Measurements from ENCODE around the gene KLF17. TPM values are rescaled to one million over a fixed set of nuclear protein-coding genes. Genes with fewer than 3 reads are reported as not detected.
A peak's percentile ranks its signal among the peaks of the same experiment; 100 is the strongest.

The KLF17 gene
- total and polyA plus RNA-seq, 2 experiments from 2014 or later, result 0.09 to 0.11 TPM

- no peaks in the 10 kb centered on the region for H3F3A ChIP-seq (ENCODE audit: insufficient read depth)
- no peaks in the 10 kb centered on the region for H3K79me2 ChIP-seq (ENCODE audit: insufficient read depth)
- H3K4me3 ChIP-seq, result no peak overlapping the region
- H3K4me2 ChIP-seq (ENCODE audit: unreplicated experiment), result no peak overlapping the region
- no peaks in the 10 kb centered on the region for H3K9me3 ChIP-seq (ENCODE audit: low read depth)
- no peaks in the 10 kb centered on the region for H4K20me1 ChIP-seq (ENCODE audit: insufficient read depth)
- no peak overlapping the region for H2AFZ ChIP-seq
- no peaks in the 10 kb centered on the region for H3K36me3 ChIP-seq (ENCODE audit: low read depth)
- no peak overlapping the region for H3K9ac ChIP-seq
- in situ Hi-C loops (cut with MboI), result no loop called here
- WGBS, 2 experiments (ENCODE audit: low coverage in 1 of 2, low lambda C conversion rate in 2 of 2, missing lambda C conversion rate in 2 of 2), result 69 to 72% methylated on average over 10 of the region's 10 CpGs
- no peak for TF ChIP-seq EZH2phosphoT487 (IDR thresholded peaks at IDR 0.05; ENCODE audit: insufficient read depth, low read depth)
- TF ChIP-seq EZH2 (IDR thresholded peaks at IDR 0.05; ENCODE audit: insufficient read depth, poor library complexity, severe bottlenecking), result no peak
- H3K27ac ChIP-seq, result no peak overlapping the region
- H3K27me3 ChIP-seq (replicated peaks; ENCODE audit: insufficient read depth), result no peaks in the 10 kb centered on the region
- H3K9me2 ChIP-seq (ENCODE audit: insufficient read depth), result no peaks in the 10 kb centered on the region
- no peak for DNase-seq
- H3K4me1 ChIP-seq (ENCODE audit: insufficient read depth), result peaks cover 3% of the 10 kb centered on the region
Observed at GRCh38 chr1:44090429-44091252, 28.0 kb upstream of the KLF17 start.

DNA sequence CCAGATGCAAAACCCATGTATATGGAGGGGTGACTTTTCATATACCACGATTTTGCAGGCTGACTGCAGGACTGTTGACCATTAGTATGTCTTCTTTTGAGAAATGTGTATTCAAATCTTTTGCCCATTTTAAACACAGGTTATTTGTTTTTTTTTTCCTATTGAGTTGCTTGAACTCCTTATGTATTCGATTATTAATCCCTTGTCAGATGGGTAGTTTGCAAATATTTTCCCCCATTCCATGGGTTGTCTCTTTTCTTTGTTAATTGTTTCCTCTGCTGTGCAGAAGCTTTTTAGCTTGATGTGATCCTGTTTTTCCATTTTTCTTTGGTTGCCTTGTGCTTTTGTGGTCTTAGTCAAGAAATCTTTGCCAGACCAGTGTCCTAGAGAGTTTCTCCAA lies 24.6 kb upstream of the KLF17 start:
- in situ Hi-C loops (cut with MboI), result no loop called here
- H3K9ac ChIP-seq, result no peak overlapping the region

GRCh38 chr1:44100183-44100868 lies 18.3 kb upstream of the KLF17 start:
- Histone ChIP-seq H2AFZ (no peak overlapping the region), H3K4me2 (ENCODE audit: unreplicated experiment) (no peak overlapping the region), H4K20me1 (ENCODE audit: insufficient read depth) (no peaks in the 10 kb centered on the region), H3K9me2 (ENCODE audit: insufficient read depth) (no peaks in the 10 kb centered on the region), H3K79me2 (ENCODE audit: insufficient read depth) (no peaks in the 10 kb centered on the region), H3K9ac (no peak overlapping the region), H3K4me1 (ENCODE audit: insufficient read depth) (no peaks in the 10 kb centered on the region), H3K27me3 (replicated peaks; ENCODE audit: insufficient read depth) (no peaks in the 10 kb centered on the region), H3K36me3 (ENCODE audit: low read depth) (no peaks in the 10 kb centered on the region), H3K27ac (no peak overlapping the region), H3K9me3 (ENCODE audit: low read depth) (no peaks in the 10 kb centered on the region), H3K4me3 (no peak overlapping the region), H3F3A (ENCODE audit: insufficient read depth) (peaks cover 10% of the 10 kb centered on the region; the same call in 1 of the 2 replicates)
- 81 to 83% methylated on average over 7 to 9 of the region's 9 CpGs for WGBS, 2 experiments (ENCODE audit: low coverage in 1 of 2, low lambda C conversion rate in 2 of 2, missing lambda C conversion rate in 2 of 2)
- no peak for DNase-seq
- in situ Hi-C loops (cut with MboI), result no loop called here
- TF ChIP-seq EZH2 (IDR thresholded peaks at IDR 0.05; ENCODE audit: insufficient read depth, poor library complexity, severe bottlenecking) (no peak), EZH2phosphoT487 (IDR thresholded peaks at IDR 0.05; ENCODE audit: insufficient read depth, low read depth) (no peak)

More for the DNA sequence above, 24.6 kb upstream of the KLF17 start:
- Histone ChIP-seq H3K4me2 (ENCODE audit: unreplicated experiment) (no peak overlapping the region), H2AFZ (no peak overlapping the region), H3K9me2 (ENCODE audit: insufficient read depth) (no peaks in the 10 kb centered on the region), H3K27me3 (replicated peaks; ENCODE audit: insufficient read depth) (no peaks in the 10 kb centered on the region), H3K4me3 (no peak overlapping the region), H3K9me3 (ENCODE audit: low read depth) (no peaks in the 10 kb centered on the region), H3K27ac (no peak overlapping the region), H3K4me1 (ENCODE audit: insufficient read depth) (no peaks in the 10 kb centered on the region), H3F3A (ENCODE audit: insufficient read depth) (no peaks in the 10 kb centered on the region), H3K79me2 (ENCODE audit: insufficient read depth) (no peaks in the 10 kb centered on the region), H4K20me1 (ENCODE audit: insufficient read depth) (no peaks in the 10 kb centered on the region), H3K36me3 (ENCODE audit: low read depth) (no peaks in the 10 kb centered on the region)
- TF ChIP-seq EZH2phosphoT487 (IDR thresholded peaks at IDR 0.05; ENCODE audit: insufficient read depth, low read depth), result no peak
- no peak for TF ChIP-seq EZH2 (IDR thresholded peaks at IDR 0.05; ENCODE audit: insufficient read depth, poor library complexity, severe bottlenecking)
- 52 to 57% methylated on average over 2 of the region's 2 CpGs for WGBS, 2 experiments (ENCODE audit: low coverage in 1 of 2, low lambda C conversion rate in 2 of 2, missing lambda C conversion rate in 2 of 2)
- no peak for DNase-seq

DNA sequence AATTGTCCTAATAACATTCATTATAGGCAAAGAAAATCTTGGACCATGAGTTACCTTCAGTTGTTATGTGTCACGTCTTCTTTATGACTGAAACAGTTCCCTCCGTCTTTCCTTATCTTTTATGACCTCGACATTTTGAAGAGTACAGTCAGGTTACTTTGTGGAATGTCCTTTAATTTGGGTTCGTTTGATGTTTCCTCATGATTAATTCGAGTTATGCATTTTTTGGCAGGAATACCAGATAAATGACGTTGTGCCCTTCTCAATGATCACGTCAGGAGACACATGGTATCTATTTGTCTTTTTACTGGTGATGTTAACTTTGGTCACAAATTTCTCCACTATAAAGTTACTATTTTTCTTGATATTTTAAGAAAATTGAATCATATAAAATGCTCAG lies 17.3 kb upstream of the KLF17 start:
- Histone ChIP-seq H3K4me2 (ENCODE audit: unreplicated experiment) (no peak overlapping the region), H3F3A (ENCODE audit: insufficient read depth) (peaks cover 10% of the 10 kb centered on the region; the same call in 1 of the 2 replicates), H3K9me2 (ENCODE audit: insufficient read depth) (no peaks in the 10 kb centered on the region), H3K27me3 (replicated peaks; ENCODE audit: insufficient read depth) (no peaks in the 10 kb centered on the region), H4K20me1 (ENCODE audit: insufficient read depth) (no peaks in the 10 kb centered on the region), H3K36me3 (ENCODE audit: low read depth) (no peaks in the 10 kb centered on the region), H3K9me3 (ENCODE audit: low read depth) (no peaks in the 10 kb centered on the region), H3K27ac (no peak overlapping the region), H3K4me1 (ENCODE audit: insufficient read depth) (no peaks in the 10 kb centered on the region), H3K9ac (no peak overlapping the region), H3K79me2 (ENCODE audit: insufficient read depth) (no peaks in the 10 kb centered on the region), H2AFZ (0 out of 2 replicates have a peak overlapping the region, but pooled peaks have one; percentile 26), H3K4me3 (no peak overlapping the region)
- DNase-seq, result peak; percentile 40
- TF ChIP-seq EZH2 (IDR thresholded peaks at IDR 0.05; ENCODE audit: insufficient read depth, poor library complexity, severe bottlenecking), result no peak
- TF ChIP-seq EZH2phosphoT487 (IDR thresholded peaks at IDR 0.05; ENCODE audit: insufficient read depth, low read depth), result no peak
- in situ Hi-C loops (cut with MboI), result no loop called here
- WGBS, 2 experiments (ENCODE audit: low coverage in 1 of 2, low lambda C conversion rate in 2 of 2, missing lambda C conversion rate in 2 of 2), result 26 to 32% methylated on average over 7 of the region's 7 CpGs
